Activated gamma-delta T cell treated with anti-CD3 and anti-CD28 coated beads, Interleukin-2, amount 50 U/mL, for 16 hours (primary cell): Measurements from ENCODE around the gene MYL5.

Experiments used
- DNase-seq: peaks from one replicate; pipeline ENCODE4 v3.0.0-alpha.2; 2020; ENCODE audit warnings: low read depth

The MYL5 gene

GRCh38 chr4:707929-708630 is 33.7 kb downstream of the MYL5 start:
- DNase-seq, result no peak

- no peak for DNase-seq
Observed at GRCh38 chr4:708631-708933, 34.2 kb downstream of the MYL5 start.

DNA sequence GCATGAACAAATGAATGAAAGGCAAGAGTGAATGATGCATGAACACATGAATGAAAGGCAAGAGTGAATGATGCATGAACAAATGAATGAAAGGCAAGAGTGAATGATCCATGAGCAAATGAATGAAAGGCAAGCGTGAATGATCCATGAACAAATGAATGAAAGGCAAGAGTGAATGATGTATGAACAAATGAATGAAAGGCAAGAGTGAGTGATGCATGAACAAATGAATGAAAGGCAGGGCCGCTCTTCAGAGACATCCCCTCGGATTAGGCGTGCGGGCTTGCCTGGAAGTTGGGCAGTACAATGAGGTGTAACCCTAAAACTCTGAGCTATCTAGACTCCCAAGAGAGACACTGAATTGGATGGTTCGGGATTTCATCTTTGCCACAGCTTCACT is 35.0 kb downstream of the MYL5 start:
- DNase-seq, result no peak

GRCh38 chr4:710116-710515 is 35.8 kb downstream of the MYL5 start:
- no peak for DNase-seq

GRCh38 chr4:710916-711315 is 36.6 kb downstream of the MYL5 start:
- no peak for DNase-seq

- DNase-seq, result no peak
Observed at GRCh38 chr4:712093-712492, 37.8 kb downstream of the MYL5 start.

GRCh38 chr4:712916-713632 is 38.7 kb downstream of the MYL5 start:
- no peak for DNase-seq

- DNase-seq, result no peak
Observed at GRCh38 chr4:714087-714486, 39.7 kb downstream of the MYL5 start.

GRCh38 chr4:717601-718320 is 43.4 kb downstream of the MYL5 start:
- DNase-seq, result no peak

DNA sequence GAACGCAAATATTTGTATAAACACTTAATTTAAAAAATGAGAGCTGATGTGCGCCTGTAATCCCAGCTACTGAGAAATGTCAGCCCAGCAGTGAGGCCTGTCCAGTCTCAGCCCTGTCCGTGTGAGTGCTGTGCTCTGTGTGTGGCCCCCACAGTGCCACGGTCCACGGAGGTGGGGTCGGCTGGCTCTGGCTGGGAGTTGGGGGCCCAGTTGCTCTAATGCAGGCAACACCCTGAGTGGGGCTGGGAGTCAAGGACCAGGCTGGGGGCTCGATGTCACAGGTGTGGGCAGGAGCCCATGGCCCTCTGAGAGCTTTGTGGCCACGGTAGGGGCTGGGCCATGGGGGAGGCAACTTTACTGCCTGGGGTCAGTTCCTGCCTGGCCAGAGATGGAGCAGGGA is 44.1 kb downstream of the MYL5 start:
- no peak for DNase-seq

DNA sequence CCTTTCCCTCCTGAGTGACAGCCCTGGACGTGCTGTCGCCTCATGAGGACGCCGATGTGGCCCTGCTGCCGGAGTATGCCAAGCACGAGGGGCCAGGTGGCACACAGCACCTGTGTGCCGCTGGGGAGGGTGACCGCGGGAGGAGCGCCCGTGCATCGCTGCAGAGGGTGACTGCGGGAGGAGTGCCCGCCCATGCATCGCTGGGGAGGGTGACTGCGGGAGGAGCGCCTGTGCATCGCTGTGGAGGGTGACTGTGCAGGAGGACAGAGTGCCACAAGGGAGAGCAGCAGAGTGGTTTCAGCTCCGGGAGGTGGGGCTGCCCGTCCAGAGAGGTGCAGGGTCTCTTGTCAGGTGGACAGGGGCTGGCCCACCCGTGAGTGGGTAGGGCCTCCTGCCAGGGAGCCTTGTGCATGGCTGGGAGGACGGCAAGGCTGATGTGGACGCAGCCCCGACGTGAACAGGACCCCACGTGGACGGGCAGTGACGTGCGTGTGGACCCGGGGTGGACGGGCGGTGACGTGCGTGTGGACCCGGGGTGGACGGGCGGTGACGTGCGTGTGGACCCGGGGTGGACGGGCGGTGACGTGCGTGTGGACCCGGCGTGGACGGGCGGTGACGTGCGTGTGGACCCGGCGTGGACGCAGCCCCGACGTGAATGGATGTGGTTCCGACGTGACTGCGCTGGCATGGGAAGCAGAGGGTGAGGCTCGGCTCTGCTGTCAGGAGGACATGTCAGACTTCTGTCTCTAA is 45.9 kb downstream of the MYL5 start:
- no peak for DNase-seq

- no peak for DNase-seq
Observed at GRCh38 chr4:721261-722168, 47.2 kb downstream of the MYL5 start.

- DNase-seq, result no peak
Observed at GRCh38 chr4:722169-722725, 47.9 kb downstream of the MYL5 start.

DNA sequence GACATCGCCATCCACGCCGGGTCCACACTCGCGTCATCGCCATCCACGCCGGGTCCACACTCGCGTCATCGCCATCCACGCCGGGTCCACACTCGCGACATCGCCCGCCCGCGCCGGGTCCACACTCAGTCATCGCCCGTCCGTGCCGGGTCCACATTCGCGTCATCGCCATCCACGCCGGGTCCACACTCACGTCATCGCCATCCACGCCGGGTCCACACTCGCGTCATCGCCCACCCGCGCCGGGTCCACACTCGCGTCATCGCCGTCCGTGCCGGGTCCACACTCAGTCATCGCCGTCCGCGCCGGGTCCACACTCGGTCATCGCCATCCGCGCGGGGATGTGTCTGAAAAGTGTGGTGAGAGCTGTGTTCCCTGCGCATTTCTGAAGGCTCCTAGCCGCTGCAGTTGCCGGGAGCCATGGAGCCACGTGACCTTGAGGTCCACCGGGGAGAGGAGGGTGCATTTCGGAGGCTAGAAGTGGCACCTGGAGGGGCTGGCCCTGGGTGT is 48.6 kb downstream of the MYL5 start:
- no peak for DNase-seq

DNA sequence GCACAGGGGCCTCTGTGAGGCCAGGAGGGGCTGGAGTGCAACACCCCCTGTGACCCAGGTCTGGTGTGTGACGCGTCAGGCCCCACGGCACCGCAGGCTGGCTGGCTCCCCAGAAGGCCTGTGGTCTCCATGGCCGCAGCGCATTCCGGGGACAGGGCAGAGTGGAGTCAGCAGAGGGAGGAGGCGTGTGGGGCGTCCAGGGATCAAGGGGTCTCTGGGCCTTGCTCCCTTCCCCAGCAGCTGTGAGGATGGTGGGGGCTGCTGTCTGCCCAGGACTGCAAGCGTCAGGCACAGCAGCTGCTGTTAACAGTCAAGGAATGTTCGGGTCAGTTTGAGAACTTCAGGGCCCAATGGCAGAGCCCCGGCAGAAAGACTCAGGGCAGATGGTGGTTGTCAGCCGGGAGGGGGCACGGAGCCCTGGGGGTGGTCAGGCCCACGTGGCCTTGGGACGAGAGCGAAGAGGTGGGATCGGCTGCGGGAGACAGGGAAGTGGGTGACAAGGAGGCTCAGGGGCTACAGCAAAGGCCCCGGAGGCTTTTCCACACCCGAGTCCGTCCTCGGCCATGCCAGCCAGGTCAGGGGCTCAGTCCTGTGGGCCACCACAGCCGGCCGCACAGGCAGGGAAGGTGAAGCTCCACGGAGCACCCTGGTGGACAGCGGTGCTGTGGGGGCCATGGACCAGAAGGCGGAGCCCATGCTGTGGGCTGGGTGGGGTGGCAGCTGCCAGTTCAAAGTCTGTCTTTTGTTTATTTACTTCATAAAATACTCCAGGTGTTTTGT is 49.6 kb downstream of the MYL5 start:
- DNase-seq, result no peak

DNA sequence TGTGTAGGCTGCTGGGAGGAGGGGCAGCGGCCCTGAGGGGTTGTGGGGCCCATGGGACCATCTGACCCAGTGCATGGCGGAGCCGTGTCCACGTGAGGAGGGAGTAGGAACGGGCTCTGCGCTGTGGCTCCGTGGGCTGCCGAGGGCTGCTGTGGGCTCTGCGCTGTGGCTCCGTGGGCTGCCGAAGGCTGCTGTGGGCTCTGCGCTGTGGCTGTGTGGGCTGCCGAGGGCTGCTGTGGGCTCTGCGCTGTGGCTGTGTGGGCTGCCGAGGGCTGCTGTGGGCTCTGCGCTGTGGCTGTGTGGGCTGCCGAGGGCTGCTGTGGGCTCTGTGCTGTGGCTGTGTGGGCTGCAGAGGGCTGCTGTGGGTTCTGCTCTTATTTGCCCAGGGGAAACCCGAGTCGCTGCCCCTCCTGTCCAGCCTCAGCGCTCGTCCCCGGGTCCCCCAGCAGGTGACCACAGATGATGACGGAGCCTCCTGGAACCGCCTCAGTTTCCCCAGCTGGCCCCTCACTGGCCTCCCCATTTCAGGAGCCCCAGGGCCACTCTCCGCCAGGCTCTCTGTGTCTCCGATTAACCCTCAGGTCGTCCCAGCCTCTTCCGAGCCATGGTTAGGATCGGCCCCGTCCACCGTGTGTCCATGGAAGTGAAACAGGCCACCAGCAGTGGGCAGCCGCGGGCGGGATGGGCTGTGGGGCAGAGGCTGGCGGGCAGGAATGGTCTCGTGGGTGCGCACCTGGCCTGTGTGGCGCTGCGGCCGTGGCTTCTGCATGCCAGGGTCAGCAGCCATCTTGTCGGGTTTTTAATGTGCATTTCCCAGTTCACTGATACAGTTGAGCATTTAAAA is 51.3 kb downstream of the MYL5 start:
- no peak for DNase-seq

DNA sequence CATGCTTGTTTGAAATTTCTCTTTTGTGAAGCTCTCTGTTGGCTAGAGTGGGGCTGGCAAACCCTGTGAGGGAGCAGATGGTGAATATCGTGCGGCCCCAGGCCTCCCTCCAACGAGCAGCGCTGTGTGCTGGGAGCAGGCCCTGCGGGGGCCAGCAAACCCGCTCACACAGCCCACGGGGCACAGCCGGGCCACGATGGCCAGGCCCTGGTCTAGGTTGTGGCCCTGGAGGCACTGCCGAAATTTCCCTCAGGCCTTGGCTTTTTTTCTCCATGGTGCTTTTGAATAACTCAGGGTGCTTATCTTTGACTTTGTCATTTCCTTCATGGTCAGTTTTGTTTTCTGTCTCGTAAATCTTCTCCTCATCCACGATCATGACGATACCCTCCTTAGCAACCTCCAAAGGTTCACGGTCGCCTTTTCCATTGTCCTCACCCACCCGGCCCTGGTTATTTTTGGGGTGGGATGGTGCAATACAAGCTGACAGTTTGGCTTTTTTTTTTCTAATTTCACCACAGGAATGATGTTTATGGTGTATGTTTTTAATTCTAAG is 52.0 kb downstream of the MYL5 start:
- DNase-seq, result no peak

DNA sequence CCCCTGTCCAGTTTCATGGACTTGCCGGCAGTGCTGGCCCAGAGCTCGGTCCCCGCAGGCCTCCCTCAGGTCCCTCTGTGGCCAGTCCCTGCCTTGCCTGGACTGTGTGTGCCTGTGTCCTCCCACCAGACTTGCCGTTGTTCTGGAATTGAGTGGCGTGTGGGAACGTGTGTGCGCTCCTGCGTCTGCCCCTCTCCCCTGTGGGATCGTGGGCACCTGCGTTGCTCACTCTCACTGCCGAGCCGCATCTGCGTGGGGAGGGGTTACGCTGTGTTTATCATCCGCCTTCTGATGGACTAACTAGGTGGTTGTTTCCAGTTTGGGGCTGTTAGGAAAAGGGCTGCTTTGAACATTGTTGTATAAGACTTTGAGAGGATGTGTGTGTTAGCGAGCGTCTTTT is 52.5 kb downstream of the MYL5 start:
- DNase-seq, result no peak

DNA sequence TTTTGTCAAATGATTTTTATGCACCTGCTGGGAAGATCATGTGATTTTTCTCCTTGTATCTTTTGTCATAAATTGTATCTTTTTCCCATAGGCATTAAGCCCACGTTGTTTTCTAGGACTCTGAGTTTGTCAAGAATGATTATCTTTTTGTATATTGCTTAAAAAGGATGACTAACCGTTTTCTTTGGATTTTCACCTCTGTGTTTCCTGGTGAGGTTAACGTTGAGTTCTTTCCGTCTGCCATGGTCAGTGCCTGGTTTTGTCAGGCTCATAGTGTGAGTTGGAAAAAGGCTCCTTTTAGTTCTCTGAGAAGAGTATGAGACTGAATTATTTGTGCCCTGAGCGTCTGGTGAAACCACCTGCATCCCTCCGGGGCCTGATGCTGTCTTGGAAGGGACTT is 53.2 kb downstream of the MYL5 start:
- DNase-seq, result no peak
